ENCODE measurements around the gene PAX7. TPM values are rescaled to one million over a fixed set of nuclear protein-coding genes. Genes with fewer than 3 reads are reported as not detected.

PAX7 gene
- total and polyA plus RNA-seq, 9 of the 15 experiments (the other 6 are each of a cell fraction or from before 2014, with no cell fraction given) = not detected

DNA sequence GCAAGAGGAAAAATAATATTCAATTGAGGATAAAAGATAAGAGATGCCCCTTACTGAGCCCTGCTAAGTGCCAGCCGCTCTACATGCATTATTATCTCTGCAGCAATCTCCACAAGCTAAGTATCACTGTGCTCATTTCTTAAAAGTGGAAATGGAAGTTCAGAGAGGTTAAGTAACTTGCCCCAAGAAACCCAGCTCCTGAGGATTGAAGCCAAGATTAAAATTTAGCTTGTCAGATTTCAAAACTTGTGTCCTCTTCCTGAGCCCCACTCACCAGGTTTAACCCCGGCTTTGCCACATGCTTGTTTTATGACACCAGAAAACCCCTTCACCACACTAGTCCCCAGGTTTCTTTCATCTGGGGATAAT lies 11.2 kb upstream of the PAX7 start:
- Histone ChIP-seq H3K27me3 (ENCODE audit: control insufficient read depth in 2 of 2, insufficient read depth in 2 of 2, low read length in 2 of 2) (peaks cover 13 to 24% of the 10 kb centered on the region in 2 experiments), H3K4me2 (ENCODE audit: insufficient read depth, low read length) (no peak overlapping the region), H2AFZ (ENCODE audit: low read depth, low read length) (no peak overlapping the region), H3K36me3 (ENCODE audit: control insufficient read depth, insufficient read depth, low read length) (no peaks in the 10 kb centered on the region), H3K79me2 (ENCODE audit: control insufficient read depth, insufficient read depth, low read length) (no peaks in the 10 kb centered on the region), H3K4me1 (replicated peaks in 1 of 2; ENCODE audit: control insufficient read depth in 2 of 2, insufficient read depth in 2 of 2, low read length in 2 of 2) (no peaks in the 10 kb centered on the region), H3K9me1 (ENCODE audit: control insufficient read depth, insufficient read depth, low read length) (no peaks in the 10 kb centered on the region), H3K9me3 (replicated peaks; ENCODE audit: control insufficient read depth, insufficient read depth, low read depth, low read length) (no peaks in the 10 kb centered on the region), H3K4me3 (no peak overlapping the region), H3K9ac (ENCODE audit: insufficient read depth in 1 of 2, low read depth in 2 of 2, low read length in 2 of 2) (no peak overlapping the region), H3K27ac (ENCODE audit: extremely low read depth, low read depth, low read length) (no peak overlapping the region), H4K20me1 (replicated peaks; ENCODE audit: control insufficient read depth, insufficient read depth, low read length) (no peaks in the 10 kb centered on the region)
- ATAC-seq = no peak
- FAIRE-seq = no peak
- 0% methylated on average over 2 of the region's 2 CpGs for WGBS (ENCODE audit: insufficient coverage, low coverage, missing lambda C conversion rate)
- in situ Hi-C loops (cut with MboI) = loop anchor here (25.0 kb wide), 1 partner anchor 1043 kb away; the partner anchor contains the start of gene HTR6
- intact Hi-C loops (cut with micrococcal nuclease) = no loop called here
- POLR2A ChIA-PET = no interaction called here
- no peak for TF ChIP-seq NR2C2 (CRISPR knock-in tag; IDR thresholded peaks at IDR 0.05)
- 0 out of 2 replicates have a peak, but pooled peaks have one; percentile 0 for TF ChIP-seq NR2C2 (tag; IDR thresholded peaks at IDR 0.05)
- peak; percentile 74 for TF ChIP-seq RBM25 (IDR thresholded peaks at IDR 0.05; ENCODE audit: low read depth, low read length, severe bottlenecking)
- no peak for TF ChIP-seq NFYB (IDR thresholded peaks at IDR 0.05; ENCODE audit: extremely low read depth, insufficient read length)
- no peak for TF ChIP-seq ZNF347 (CRISPR knock-in tag; IDR thresholded peaks at IDR 0.05; ENCODE audit: low read depth)
- TF ChIP-seq STAG1 (CRISPR knock-in tag; IDR thresholded peaks at IDR 0.05; ENCODE audit: borderline replicate concordance) = no peak
- peak; percentile 62 for TF ChIP-seq ZFP36 (IDR thresholded peaks at IDR 0.05; ENCODE audit: low read depth, low read length, partially characterized antibody)
- TF ChIP-seq ARID2 (IDR thresholded peaks at IDR 0.05) = no peak
- BruUV-seq (replicated peaks) = no TSS peak
- CTCF ChIA-PET (ENCODE audit: low intra/inter-chr PET ratio) = no interaction called here
- DNase-seq (ENCODE audit: extremely low read depth in 1 of 4, low spot score in 3 of 4) = no peak
